GM21619 (cell line): ENCODE results near the gene ZACN.
"Not testable (repeated sequence)": the region's sequence is repeated elsewhere in the genome, so short reads cannot be mapped to it uniquely, and the experiment has no call there.

Source experiments
- ATAC-seq: cut with Tn5 transposase; IDR thresholded peaks from one replicate; pipeline ENCODE4 v1.9.1; 2021; ENCODE audit not compliant: unreplicated experiment

The ZACN gene

GRCh38 chr17:76053246-76054111 is 25.5 kb upstream of the ZACN start:
- ATAC-seq = no peak

- no peak for ATAC-seq
Measured at GRCh38 chr17:76054112-76054476, 24.9 kb upstream of the ZACN start.

GRCh38 chr17:76056882-76057281 is 22.1 kb upstream of the ZACN start:
- no peak for ATAC-seq

- not testable (repeated sequence) for ATAC-seq
Measured at GRCh38 chr17:76058264-76058663, 20.7 kb upstream of the ZACN start.

- no peak for ATAC-seq
Measured at GRCh38 chr17:76063875-76064546, 15.0 kb upstream of the ZACN start.

GRCh38 chr17:76065775-76066174 is 13.2 kb upstream of the ZACN start:
- ATAC-seq = no peak

GRCh38 chr17:76071531-76072147 is 7.3 kb upstream of the ZACN start:
- ATAC-seq = no peak

GRCh38 chr17:76072148-76072858 is 6.7 kb upstream of the ZACN start, which contains the start of gene SRP68:
Gene SRP68 (minus strand): TSS chr17:76072517. CDS start chr17:76072491, 26 bp downstream.
- ATAC-seq = peak; percentile 89

- ATAC-seq = no peak
Measured at GRCh38 chr17:76074390-76075363, 4.3 kb upstream of the ZACN start, which contains the start of gene GALR2. Gene GALR2 (plus strand): TSS chr17:76074781. CDS start chr17:76074884, 103 bp downstream.

GRCh38 chr17:76075364-76076145 is 3.4 kb upstream of the ZACN start:
- ATAC-seq = no peak

- no peak for ATAC-seq
Measured at GRCh38 chr17:76076146-76076764, 2.7 kb upstream of the ZACN start.

- ATAC-seq = no peak
Measured at GRCh38 chr17:76076765-76077583, 2.0 kb upstream of the ZACN start.

GRCh38 chr17:76077584-76078110 is 1.3 kb upstream of the ZACN start:
- ATAC-seq = no peak

GRCh38 chr17:76078370-76078769 is 612 bp upstream of the ZACN start:
- ATAC-seq = not testable (repeated sequence)

GRCh38 chr17:76079535-76079955 is 563 bp downstream of the ZACN start:
- ATAC-seq = no peak

GRCh38 chr17:76079956-76080767 is 1.2 kb downstream of the ZACN start:
- no peak for ATAC-seq
